GM12864 (cell line): Measurements from ENCODE around the gene CREBRF.
"Not testable (repeated sequence)": the region's sequence is repeated elsewhere in the genome, so short reads cannot be mapped to it uniquely, and the experiment has no call there.

Experiments
- DNase-seq: peaks from one replicate; pipeline ENCODE4 v3.0.0-alpha.2; 2011; ENCODE audit warnings: low read depth
- H3K4me3 ChIP-seq: 2 replicates; pipeline ENCODE4 v1.5.1; 2011; ENCODE audit warnings: mild to moderate bottlenecking, low read depth, low read length, control low read depth
- CTCF ChIP-seq: IDR thresholded peaks from 2 replicates; pipeline ENCODE4 v1.5.1; 2011; ENCODE audit warnings: low read depth, mild to moderate bottlenecking, moderate library complexity, low read length, control low read depth, inconsistent platforms; ENCODE audit errors: missing control alignments

The CREBRF gene

GRCh38 chr5:173099461-173099860 lies 43.3 kb downstream of the CREBRF start:
- no peak overlapping the region for H3K4me3 ChIP-seq
- no peak for TF ChIP-seq CTCF
- DNase-seq: no peak

GRCh38 chr5:173101245-173101644 lies 45.1 kb downstream of the CREBRF start:
- no peak for TF ChIP-seq CTCF
- DNase-seq: no peak
- H3K4me3 ChIP-seq: no peak overlapping the region

GRCh38 chr5:173103411-173103810 lies 47.3 kb downstream of the CREBRF start:
- no peak overlapping the region for H3K4me3 ChIP-seq
- no peak for DNase-seq
- TF ChIP-seq CTCF: no peak

- no peak overlapping the region for H3K4me3 ChIP-seq
- no peak for DNase-seq
- TF ChIP-seq CTCF: no peak
These were observed 52.8 kb downstream of the CREBRF start for GRCh38 chr5:173108914-173109313.

- no peak overlapping the region for H3K4me3 ChIP-seq
- no peak for DNase-seq
- TF ChIP-seq CTCF: no peak
These were observed 58.4 kb downstream of the CREBRF start for GRCh38 chr5:173114536-173114935.

- TF ChIP-seq CTCF: no peak
- no peak overlapping the region for H3K4me3 ChIP-seq
- no peak for DNase-seq
These were observed 63.6 kb downstream of the CREBRF start for GRCh38 chr5:173119719-173120118.

GRCh38 chr5:173123416-173123815 lies 67.3 kb downstream of the CREBRF start:
- TF ChIP-seq CTCF: no peak
- no peak for DNase-seq
- H3K4me3 ChIP-seq: no peak overlapping the region

GRCh38 chr5:173132166-173132565 lies 76.0 kb downstream of the CREBRF start:
- H3K4me3 ChIP-seq, DNase-seq: not testable (repeated sequence)
